Ramos (cell line): ENCODE results near the gene MLNR.

Source experiments
- in situ Hi-C: fragments of 300-500 bp; cut with MboI; formaldehyde crosslinking; loops from one replicate; pipeline ENCODE4 v1.14.3; 2022; ENCODE audit warnings: low sequenced_read_pairs; ENCODE audit not compliant: unreplicated experiment

MLNR gene

GRCh38 chr13:49225223-49226042 lies 5.3 kb downstream of the MLNR start:
- in situ Hi-C loops, result no loop called here

GRCh38 chr13:49226613-49227012 lies 6.5 kb downstream of the MLNR start:
- in situ Hi-C loops, result no loop called here

GRCh38 chr13:49234741-49235140 lies 14.6 kb downstream of the MLNR start:
- in situ Hi-C loops, result no loop called here

- in situ Hi-C loops, result no loop called here
These were observed 15.8 kb downstream of the MLNR start for GRCh38 chr13:49235856-49236431.

- in situ Hi-C loops, result no loop called here
These were observed 18.5 kb downstream of the MLNR start for GRCh38 chr13:49238621-49239020.

GRCh38 chr13:49240017-49240416 lies 19.9 kb downstream of the MLNR start:
- in situ Hi-C loops, result no loop called here

GRCh38 chr13:49241296-49241695 lies 21.2 kb downstream of the MLNR start:
- in situ Hi-C loops, result no loop called here

GRCh38 chr13:49245101-49245500 lies 25.0 kb downstream of the MLNR start:
- in situ Hi-C loops, result no loop called here

GRCh38 chr13:49246850-49247642 lies 26.9 kb downstream of the MLNR start:
- in situ Hi-C loops, result no loop called here

GRCh38 chr13:49247643-49248621 lies 27.8 kb downstream of the MLNR start, which contains the start of gene CDADC1:
CDADC1 (plus strand) TSS chr13:49247925; CDS start chr13:49248038, 113 bp downstream.
- in situ Hi-C loops, result no loop called here

- in situ Hi-C loops, result no loop called here
These were observed 28.5 kb downstream of the MLNR start for GRCh38 chr13:49248622-49249002.

- in situ Hi-C loops, result no loop called here
These were observed 31.2 kb downstream of the MLNR start for GRCh38 chr13:49251326-49251725.

- in situ Hi-C loops, result no loop called here
These were observed 33.2 kb downstream of the MLNR start for GRCh38 chr13:49253310-49253709.

GRCh38 chr13:49254007-49254406 lies 33.9 kb downstream of the MLNR start:
- in situ Hi-C loops, result no loop called here

GRCh38 chr13:49256841-49257240 lies 36.7 kb downstream of the MLNR start:
- in situ Hi-C loops, result no loop called here

GRCh38 chr13:49258089-49258796 lies 38.1 kb downstream of the MLNR start:
- in situ Hi-C loops, result no loop called here

GRCh38 chr13:49259586-49259985 lies 39.4 kb downstream of the MLNR start:
- in situ Hi-C loops, result no loop called here

GRCh38 chr13:49262634-49263033 lies 42.5 kb downstream of the MLNR start:
- in situ Hi-C loops, result no loop called here

GRCh38 chr13:49265822-49266221 lies 45.7 kb downstream of the MLNR start:
- in situ Hi-C loops, result no loop called here
